H9 (cell line): ENCODE results near the gene SSH3. TPM values are rescaled to one million over a fixed set of nuclear protein-coding genes. Genes with fewer than 3 reads are reported as not detected.
A peak's percentile ranks its signal among the peaks of the same experiment; 100 is the strongest.

Experiments used
- DNase-seq: peaks from one replicate; pipeline ENCODE4 v3.0.0-alpha.2; 2017
- H2AFZ ChIP-seq: one replicate; pipeline ENCODE4 v1.6.1; 2013; ENCODE audit warnings: mild to moderate bottlenecking, low read length, control low read depth, moderate library complexity
- H2AK5ac ChIP-seq: 2 replicates; pipeline ENCODE4 v1.6.1; 2013; ENCODE audit warnings: low read length, control low read depth, mixed read lengths; ENCODE audit not compliant: insufficient read length
- H2BK120ac ChIP-seq: one replicate; pipeline ENCODE4 v1.6.1; 2013; ENCODE audit warnings: low read depth, mild to moderate bottlenecking, low read length, control low read depth, inconsistent platforms; ENCODE audit not compliant: poor library complexity, severe bottlenecking
- H2BK12ac ChIP-seq: 2 replicates; pipeline ENCODE4 v1.6.1; 2013; ENCODE audit warnings: low read length, control low read depth, mixed read lengths, low read depth; ENCODE audit not compliant: insufficient read length
- H2BK15ac ChIP-seq: 2 replicates; pipeline ENCODE4 v1.6.1; 2013; ENCODE audit warnings: low read depth, low read length, control low read depth
- H2BK20ac ChIP-seq: one replicate; pipeline ENCODE4 v1.6.1; 2013; ENCODE audit warnings: low read depth, mild to moderate bottlenecking, low read length, control low read depth, inconsistent platforms; ENCODE audit not compliant: poor library complexity, severe bottlenecking
- H2BK5ac ChIP-seq: 2 replicates; pipeline ENCODE4 v1.6.1; 2013; ENCODE audit warnings: low read length, control low read depth, mixed read lengths; ENCODE audit not compliant: insufficient read length
- H3K14ac ChIP-seq: 2 replicates; pipeline ENCODE4 v1.6.1; 2013; ENCODE audit warnings: low read length, control low read depth; ENCODE audit not compliant: insufficient read depth
- H3K18ac ChIP-seq: 2 replicates; pipeline ENCODE4 v1.6.1; 2013; ENCODE audit warnings: low read depth, mild to moderate bottlenecking, mixed read lengths, low read length, control low read depth; ENCODE audit not compliant: insufficient read length
- H3K23ac ChIP-seq: 2 replicates; pipeline ENCODE4 v1.6.1; 2013; ENCODE audit warnings: low read length, control low read depth, mixed read lengths, low read depth; ENCODE audit not compliant: insufficient read length
- H3K23me2 ChIP-seq: 2 replicates; pipeline ENCODE4 v1.6.1; 2013; ENCODE audit warnings: low read depth, mild to moderate bottlenecking, mixed read lengths, low read length, control low read depth; ENCODE audit not compliant: insufficient read length, poor library complexity, severe bottlenecking
- H3K27ac ChIP-seq: 2 replicates; pipeline ENCODE4 v1.5.1; 2013; ENCODE audit warnings: low read length, control low read depth, mixed read lengths, low read depth; ENCODE audit not compliant: insufficient read length
- H3K27me3 ChIP-seq: 2 replicates; pipeline ENCODE4 v1.6.1; 2013; ENCODE audit warnings: low read length, control low read depth, inconsistent platforms; ENCODE audit not compliant: insufficient read depth
- H3K4ac ChIP-seq: 2 replicates; pipeline ENCODE4 v1.6.1; 2013; ENCODE audit warnings: low read depth, mild to moderate bottlenecking, control low read depth, inconsistent platforms, low read length, moderate library complexity
- H3K4me1 ChIP-seq: 2 replicates; pipeline ENCODE4 v1.6.1; 2013; ENCODE audit warnings: low read length, control low read depth, inconsistent platforms; ENCODE audit not compliant: insufficient read depth
- H3K4me2 ChIP-seq: 2 replicates; pipeline ENCODE4 v1.6.1; 2013; ENCODE audit warnings: low read length, control low read depth, mixed read lengths; ENCODE audit not compliant: insufficient read length, insufficient read depth
- H3K56ac ChIP-seq: 2 replicates; pipeline ENCODE4 v1.6.1; 2013; ENCODE audit warnings: low read depth, mild to moderate bottlenecking, mixed read lengths, low read length, control low read depth; ENCODE audit not compliant: insufficient read length
- H3K79me1 ChIP-seq: 2 replicates; pipeline ENCODE4 v1.6.1; 2013; ENCODE audit warnings: low read depth, mild to moderate bottlenecking, moderate library complexity, low read length, control low read depth, inconsistent platforms; ENCODE audit not compliant: insufficient read depth, poor library complexity, severe bottlenecking
- H3K79me2 ChIP-seq: 2 replicates; pipeline ENCODE4 v1.6.1; 2013; ENCODE audit warnings: low read length, control low read depth, inconsistent platforms; ENCODE audit not compliant: insufficient read depth
- H3K9ac ChIP-seq: 2 replicates; pipeline ENCODE4 v1.6.1; 2013; ENCODE audit warnings: low read length, control low read depth, mixed read lengths; ENCODE audit not compliant: insufficient read length; ENCODE audit errors: extremely low read depth
- H3K9me3 ChIP-seq: one replicate; pipeline ENCODE4 v1.6.1; 2013; ENCODE audit warnings: low read depth, low read length, inconsistent platforms; ENCODE audit not compliant: control insufficient read depth
- H3T11ph ChIP-seq: one replicate; pipeline ENCODE4 v1.6.1; 2013; ENCODE audit warnings: mild to moderate bottlenecking, low read length, control low read depth, inconsistent platforms
- H4K20me1 ChIP-seq: one replicate; pipeline ENCODE4 v1.6.1; 2013; ENCODE audit not compliant: control insufficient read depth, insufficient read length, insufficient read depth
- H4K5ac ChIP-seq: 2 replicates; pipeline ENCODE4 v1.6.1; 2013; ENCODE audit warnings: low read depth, mild to moderate bottlenecking, mixed read lengths, low read length, control low read depth; ENCODE audit not compliant: insufficient read length
- H4K8ac ChIP-seq: replicated peaks from 2 replicates; pipeline ENCODE4 v1.6.1; 2013; ENCODE audit warnings: low read length, control low read depth, mixed read lengths, low read depth; ENCODE audit not compliant: insufficient read length
- H4K91ac ChIP-seq: 2 replicates; pipeline ENCODE4 v1.6.1; 2013; ENCODE audit warnings: low read depth, mild to moderate bottlenecking, moderate library complexity, mixed read lengths, low read length, control low read depth; ENCODE audit not compliant: insufficient read length
- H3K27ac Mint-ChIP-seq, 3 experiments: 2 replicates in 2 of 3; 3 replicates in 1 of 3; pipeline ENCODE4 v1.8.0; 2020 to 2021; ENCODE audit warnings: mixed read lengths in 3 of 3, mild to moderate bottlenecking in 1 of 3, moderate library complexity in 1 of 3
- H3K27me3 Mint-ChIP-seq: 2 replicates; pipeline ENCODE4 v1.8.0; 2021; ENCODE audit warnings: low read depth, mild to moderate bottlenecking, moderate library complexity, mixed read lengths
- H3K36me3 Mint-ChIP-seq, 3 experiments: 2 replicates in 2 of 3; 3 replicates in 1 of 3; pipeline ENCODE4 v1.8.0; 2020 to 2021; ENCODE audit warnings: low read depth in 3 of 3, mixed read lengths in 3 of 3; ENCODE audit not compliant: insufficient read depth in 1 of 3
- H3K4me1 Mint-ChIP-seq, 2 experiments: 2 replicates each; pipeline ENCODE4 v1.8.0; 2020; ENCODE audit warnings: mixed read lengths in 2 of 2
- H3K4me3 Mint-ChIP-seq, 2 experiments: 2 replicates in 1 of 2; 3 replicates in 1 of 2; pipeline ENCODE4 v1.8.0; 2020 to 2021; ENCODE audit warnings: mild to moderate bottlenecking in 2 of 2, mixed read lengths in 2 of 2, moderate library complexity in 1 of 2
- H3K9me3 Mint-ChIP-seq, 2 experiments: 2 replicates in 1 of 2; 3 replicates in 1 of 2; pipeline ENCODE4 v1.8.0; 2020; ENCODE audit warnings: mild to moderate bottlenecking in 2 of 2, mixed read lengths in 2 of 2, moderate library complexity in 1 of 2
- WGBS: extraction: QIAGEN DNeasy Blood & Tissue Kit; methylation state at CpG from one replicate; pipeline ENCODE4 v1.1.7; 2013; ENCODE audit warnings: missing lambda C conversion rate, low lambda C conversion rate, mixed read lengths; ENCODE audit not compliant: insufficient read length; ENCODE audit errors: extremely low coverage; 5-methylcytosine and 5-hydroxymethylcytosine counted together
- total RNA-seq: library from RNA; stranded (reverse); gene quantifications from 2 replicates; pipeline ENCODE4 v1.2.1, GENCODE V29; 2021
- TF ChIP-seq, protein P1 (sequence below): fragments of 200-600 bp; sonication (generic); conservative IDR thresholded peaks from 3 replicates; pipeline ENCODE4 v1.8.0; 2021; ENCODE audit warnings: antibody characterized with exemption, mild to moderate bottlenecking

SSH3 gene
- total RNA-seq, 1 experiment from 2014 or later, result 42.2 TPM

GRCh38 chr11:67349457-67349856 is 46.1 kb downstream of the SSH3 start:
- Histone ChIP-seq H2BK12ac (no peak overlapping the region), H3K18ac (no peak overlapping the region), H2BK15ac (no peak overlapping the region), H3K14ac (no peak overlapping the region; the same call in 1 of the 2 replicates), H3K79me2 (no peaks in the 10 kb centered on the region), H3K4me1 (no peaks in the 10 kb centered on the region), H2BK5ac (no peak overlapping the region), H3K4ac (no peak overlapping the region), H3K23ac (no peak overlapping the region), H4K8ac (no peak overlapping the region), H3K4me2 (no peak overlapping the region), H3T11ph (no peak overlapping the region), H3K27ac (no peak overlapping the region), H2BK20ac (no peak overlapping the region), H3K9me3 (no peaks in the 10 kb centered on the region), H3K56ac (no peak overlapping the region), H4K20me1 (no peaks in the 10 kb centered on the region), H3K23me2 (peaks cover 14% of the 10 kb centered on the region), H3K9ac (no peak overlapping the region), H2BK120ac (no peak overlapping the region), H4K5ac (no peak overlapping the region), H2AFZ (no peak overlapping the region), H4K91ac (no peak overlapping the region), H2AK5ac (no peak overlapping the region), H3K79me1 (no peaks in the 10 kb centered on the region), H3K27me3 (no peaks in the 10 kb centered on the region)
- no peaks in the 10 kb centered on the region; the same call in 1 of the 2 replicates for H3K27me3 Mint-ChIP-seq
- TF ChIP-seq, protein P1, sequence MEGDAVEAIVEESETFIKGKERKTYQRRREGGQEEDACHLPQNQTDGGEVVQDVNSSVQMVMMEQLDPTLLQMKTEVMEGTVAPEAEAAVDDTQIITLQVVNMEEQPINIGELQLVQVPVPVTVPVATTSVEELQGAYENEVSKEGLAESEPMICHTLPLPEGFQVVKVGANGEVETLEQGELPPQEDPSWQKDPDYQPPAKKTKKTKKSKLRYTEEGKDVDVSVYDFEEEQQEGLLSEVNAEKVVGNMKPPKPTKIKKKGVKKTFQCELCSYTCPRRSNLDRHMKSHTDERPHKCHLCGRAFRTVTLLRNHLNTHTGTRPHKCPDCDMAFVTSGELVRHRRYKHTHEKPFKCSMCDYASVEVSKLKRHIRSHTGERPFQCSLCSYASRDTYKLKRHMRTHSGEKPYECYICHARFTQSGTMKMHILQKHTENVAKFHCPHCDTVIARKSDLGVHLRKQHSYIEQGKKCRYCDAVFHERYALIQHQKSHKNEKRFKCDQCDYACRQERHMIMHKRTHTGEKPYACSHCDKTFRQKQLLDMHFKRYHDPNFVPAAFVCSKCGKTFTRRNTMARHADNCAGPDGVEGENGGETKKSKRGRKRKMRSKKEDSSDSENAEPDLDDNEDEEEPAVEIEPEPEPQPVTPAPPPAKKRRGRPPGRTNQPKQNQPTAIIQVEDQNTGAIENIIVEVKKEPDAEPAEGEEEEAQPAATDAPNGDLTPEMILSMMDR, result no peak
- peaks cover 22 to 32% of the 10 kb centered on the region in 2 experiments for H3K4me1 Mint-ChIP-seq
- WGBS, result no CpG with 5 or more reads among the region's 2 CpGs
- H3K27ac Mint-ChIP-seq, result peak overlapping the region in 1 of 3 experiments; percentile 2; a peak in 1 of 7 replicates
- no peaks in the 10 kb centered on the region for H3K36me3 Mint-ChIP-seq
- no peak for DNase-seq
- H3K4me3 Mint-ChIP-seq, result no peak overlapping the region
- no peaks in the 10 kb centered on the region; a peak in 1 of 5 replicates for H3K9me3 Mint-ChIP-seq
